HG03139 (cell line): Measurements from ENCODE around the gene SOX18.
"Not testable (repeated sequence)": the region's sequence is repeated elsewhere in the genome, so short reads cannot be mapped to it uniquely, and the experiment has no call there.

Experiments
- ATAC-seq: cut with Tn5 transposase; IDR thresholded peaks from one replicate; pipeline ENCODE4 v1.9.1; 2021; ENCODE audit not compliant: unreplicated experiment

Gene SOX18

GRCh38 chr20:64025101-64025825 lies 24.2 kb downstream of the SOX18 start:
- no peak for ATAC-seq

GRCh38 chr20:64024141-64024990 lies 25.1 kb downstream of the SOX18 start:
- ATAC-seq = no peak

DNA sequence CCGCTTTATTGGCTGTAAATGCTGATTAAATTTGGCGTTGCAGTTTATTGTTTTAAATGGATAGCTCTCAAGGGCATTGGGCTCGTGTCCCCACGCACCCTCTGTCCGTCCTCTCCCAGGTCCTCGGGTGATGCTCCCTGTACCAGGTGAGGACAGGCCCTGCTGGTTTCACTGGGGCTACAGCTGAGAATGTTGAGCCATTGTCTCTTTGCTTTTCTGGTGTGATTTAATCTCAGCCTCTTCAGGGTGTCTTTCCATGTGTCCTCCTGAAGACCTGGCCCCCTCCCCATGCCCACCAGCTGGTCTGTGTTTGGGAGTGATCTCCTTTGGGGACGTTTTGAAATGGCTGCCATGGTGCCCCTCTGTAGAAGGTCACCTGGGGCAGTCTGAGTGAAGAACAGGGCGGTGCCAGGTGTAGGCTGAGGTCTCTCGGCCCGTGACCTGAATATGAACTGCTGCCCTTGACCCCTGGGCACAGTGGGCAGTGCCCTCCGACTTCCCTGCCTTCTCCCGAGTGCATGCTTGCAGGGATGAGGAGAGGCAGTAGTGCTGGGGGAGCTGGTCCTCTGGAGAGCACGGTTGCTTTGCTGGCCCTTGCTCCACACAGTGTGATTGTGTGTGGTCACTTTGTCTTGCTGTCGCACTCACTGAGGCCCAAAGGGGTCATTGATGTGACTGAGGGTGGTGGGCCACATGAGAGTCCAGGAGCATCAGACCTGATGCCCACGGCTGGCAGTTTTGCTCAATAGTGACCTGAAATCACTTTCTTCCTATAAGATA lies 25.9 kb downstream of the SOX18 start:
- no peak for ATAC-seq

DNA sequence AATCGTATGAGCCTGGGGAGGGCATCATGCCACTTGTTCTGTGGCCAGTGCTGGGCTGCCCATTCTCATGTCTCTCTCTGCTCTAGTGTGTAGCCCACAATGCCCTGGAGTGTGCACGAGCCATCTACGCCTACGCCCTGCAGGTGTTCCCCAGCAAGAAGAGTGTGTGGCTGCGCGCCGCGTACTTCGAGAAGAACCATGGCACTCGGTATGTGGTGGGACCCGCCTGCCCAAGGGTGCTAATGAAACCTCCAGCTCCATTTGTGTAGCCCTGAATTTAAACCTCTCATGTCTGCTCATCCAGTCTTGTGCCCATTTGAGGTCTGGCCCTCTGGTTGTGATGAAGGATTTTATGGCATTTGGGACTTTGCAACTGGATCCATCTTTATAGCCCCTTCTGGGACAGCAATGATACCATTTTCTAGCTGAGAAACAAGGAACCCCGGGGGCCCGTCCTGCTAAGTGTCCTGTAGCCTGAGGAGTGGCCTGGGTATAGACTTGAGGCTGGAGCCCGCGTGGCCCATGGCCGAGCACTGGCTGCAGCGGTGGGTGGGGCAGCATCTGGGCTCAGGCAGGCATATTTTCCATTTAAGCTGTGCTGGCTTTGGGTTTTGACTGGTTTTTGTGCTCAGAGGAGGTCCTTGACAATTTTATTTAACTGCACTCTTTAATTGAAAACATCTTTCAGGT lies 26.6 kb downstream of the SOX18 start:
- ATAC-seq = no peak

- no peak for ATAC-seq
Measured at GRCh38 chr20:64021124-64021975, 28.1 kb downstream of the SOX18 start.

DNA sequence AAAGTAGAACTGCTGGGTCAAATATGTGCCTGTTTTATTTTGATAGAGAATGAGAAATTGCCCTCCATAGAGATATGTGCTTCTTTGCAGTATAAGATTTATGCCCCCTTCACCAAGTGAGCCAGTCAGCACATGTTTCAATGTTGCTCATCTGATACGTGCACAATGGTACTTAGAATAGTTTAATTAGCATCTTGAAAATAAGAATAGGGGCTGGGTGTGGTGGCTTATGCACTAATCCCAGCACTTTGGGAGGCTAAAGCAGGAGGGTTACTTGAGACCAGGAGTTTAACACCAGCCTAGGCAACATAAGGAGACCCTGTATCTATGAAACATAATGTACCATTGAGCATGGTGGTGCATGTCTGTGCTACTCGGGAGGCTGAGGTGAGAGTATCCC lies 33.8 kb downstream of the SOX18 start:
- ATAC-seq = no peak

DNA sequence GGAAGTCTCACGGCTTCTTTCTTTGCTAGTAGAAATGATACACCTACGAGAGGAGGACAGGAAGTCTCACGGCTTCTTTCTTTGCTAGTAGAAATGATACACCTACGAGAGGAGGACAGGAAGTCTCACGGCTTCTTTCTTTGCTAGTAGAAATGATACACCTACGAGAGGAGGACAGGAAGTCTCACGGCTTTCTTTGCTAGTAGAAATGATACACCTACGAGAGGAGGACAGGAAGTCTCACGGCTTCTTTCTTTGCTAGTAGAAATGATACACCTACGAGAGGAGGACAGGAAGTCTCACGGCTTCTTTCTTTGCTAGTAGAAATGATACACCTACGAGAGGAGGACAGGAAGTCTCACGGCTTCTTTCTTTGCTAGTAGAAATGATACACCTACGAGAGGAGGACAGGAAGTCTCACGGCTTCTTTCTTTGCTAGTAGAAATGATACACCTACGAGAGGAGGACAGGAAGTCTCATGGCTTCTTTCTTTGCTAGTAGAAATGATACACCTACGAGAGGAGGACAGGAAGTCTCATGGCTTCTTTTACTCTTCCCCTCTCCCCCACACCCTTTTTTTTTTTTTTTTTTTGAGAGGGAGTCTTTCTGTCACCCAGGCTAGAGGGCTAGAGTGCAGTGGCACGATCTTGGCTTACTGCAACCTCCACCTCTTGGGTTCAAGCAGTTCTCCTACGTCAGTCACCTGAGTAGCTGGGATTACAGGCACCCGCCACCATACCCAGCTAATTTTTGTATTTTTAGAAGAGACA lies 36.9 kb downstream of the SOX18 start:
- not testable (repeated sequence) for ATAC-seq

GRCh38 chr20:64011366-64011779 lies 38.1 kb downstream of the SOX18 start:
- ATAC-seq = no peak

DNA sequence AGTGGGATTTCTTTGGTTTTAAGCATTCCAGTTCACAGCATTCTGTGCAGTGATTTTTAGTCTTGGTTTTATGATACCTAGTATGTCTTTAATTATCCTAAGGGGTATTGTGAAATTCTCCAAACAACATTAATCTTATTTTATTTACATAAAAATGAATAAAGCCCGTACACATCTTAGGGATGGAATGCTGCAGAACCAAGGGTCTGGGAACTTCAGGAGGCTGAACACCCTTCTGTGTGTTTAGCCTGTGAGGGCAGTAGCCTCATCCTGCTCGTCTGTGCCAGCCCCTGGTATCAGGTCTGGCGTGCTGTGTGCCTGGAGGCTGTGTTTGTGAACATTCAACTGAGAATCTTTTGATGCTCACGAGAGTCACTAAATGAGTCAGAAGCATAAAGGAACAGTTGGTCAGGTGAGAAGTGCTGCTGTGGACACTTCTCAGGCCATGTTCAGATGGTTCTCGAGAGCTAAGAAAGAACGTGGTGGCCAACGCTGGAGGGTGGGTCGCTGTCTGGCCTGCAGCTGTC lies 38.7 kb downstream of the SOX18 start:
- ATAC-seq = no peak

- ATAC-seq = no peak
Measured at GRCh38 chr20:64009811-64010387, 39.5 kb downstream of the SOX18 start.

DNA sequence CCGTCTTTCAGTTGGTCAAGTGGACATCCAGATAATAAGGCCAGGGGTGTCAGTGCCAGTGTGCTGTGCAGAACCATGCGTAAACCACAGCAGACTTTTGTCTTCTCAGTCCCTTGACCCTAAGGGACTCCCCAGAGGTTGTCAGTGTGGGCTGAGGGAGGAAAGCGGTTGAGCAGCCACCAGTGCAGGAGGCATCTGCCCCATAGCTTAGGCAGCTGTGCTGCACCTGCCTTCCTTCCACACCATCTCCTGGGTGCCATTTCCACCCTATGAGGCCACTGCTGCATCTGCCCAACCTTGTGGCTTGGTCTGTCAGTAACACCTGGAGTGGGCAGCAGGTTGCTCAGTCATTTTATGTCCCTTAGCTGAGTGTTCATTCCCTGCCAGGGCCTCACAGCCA lies 42.5 kb downstream of the SOX18 start:
- ATAC-seq = no peak

DNA sequence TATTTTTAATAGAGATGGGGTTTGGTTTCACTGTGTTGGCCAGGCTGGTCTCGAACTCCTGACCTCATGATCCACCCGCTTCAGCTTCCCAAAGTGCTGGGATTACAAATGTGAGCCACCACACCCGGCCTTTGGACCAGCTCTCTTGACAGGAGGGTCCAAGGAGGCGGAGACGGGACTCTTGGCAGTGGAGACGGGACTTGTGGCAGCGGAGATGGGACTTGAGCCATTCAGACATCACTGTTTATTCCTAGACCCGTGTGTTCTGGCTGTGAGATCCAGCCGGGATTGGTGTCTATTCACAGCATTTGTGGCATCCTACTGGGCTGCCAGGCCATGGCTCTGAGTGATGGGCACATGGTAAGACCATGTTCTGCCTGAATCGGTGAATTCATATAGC lies 42.9 kb downstream of the SOX18 start:
- ATAC-seq = no peak

- ATAC-seq = no peak
Measured at GRCh38 chr20:64005394-64005793, 44.0 kb downstream of the SOX18 start.

GRCh38 chr20:64003960-64004725 lies 45.3 kb downstream of the SOX18 start:
- no peak for ATAC-seq

DNA sequence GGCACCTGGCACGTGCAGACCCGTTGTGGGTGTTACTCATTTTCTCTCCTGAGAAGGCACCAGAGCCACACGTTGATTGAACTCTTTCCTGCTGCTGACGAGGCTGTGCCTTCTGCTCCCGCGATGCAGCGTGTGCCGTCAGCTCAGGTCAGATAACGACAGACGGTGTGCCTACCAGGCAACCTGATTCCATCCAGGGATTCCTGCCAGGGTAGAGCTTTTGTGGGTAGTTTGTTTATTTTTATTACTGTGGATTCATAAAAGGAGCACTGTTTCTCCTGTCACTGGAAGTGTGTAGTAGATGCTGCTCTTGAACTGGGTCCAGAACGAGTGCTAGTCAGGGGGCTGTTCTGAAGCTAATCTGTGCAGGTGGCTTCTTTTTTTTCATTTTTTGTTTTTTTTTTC lies 47.8 kb downstream of the SOX18 start:
- ATAC-seq = no peak

DNA sequence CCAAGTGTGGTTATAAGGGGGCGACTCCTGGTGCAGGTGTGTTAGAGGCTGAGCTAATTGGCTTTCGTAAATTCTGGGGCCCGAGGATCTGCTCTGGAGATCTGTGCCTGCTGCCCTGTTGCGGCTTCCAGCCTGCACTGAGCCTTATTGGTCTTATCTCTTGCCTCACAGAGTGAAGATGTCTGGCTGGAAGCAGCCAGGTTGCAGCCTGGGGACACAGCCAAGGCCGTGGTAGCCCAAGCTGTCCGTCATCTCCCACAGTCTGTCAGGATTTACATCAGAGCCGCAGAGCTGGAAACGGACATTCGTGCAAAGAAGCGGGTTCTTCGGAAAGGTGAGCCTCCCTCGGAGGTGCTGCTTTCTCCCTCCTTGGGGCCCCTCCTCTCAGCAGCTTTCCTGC lies 48.5 kb downstream of the SOX18 start:
- no peak for ATAC-seq
